ENCODE data around the gene DOLPP1.

DNA sequence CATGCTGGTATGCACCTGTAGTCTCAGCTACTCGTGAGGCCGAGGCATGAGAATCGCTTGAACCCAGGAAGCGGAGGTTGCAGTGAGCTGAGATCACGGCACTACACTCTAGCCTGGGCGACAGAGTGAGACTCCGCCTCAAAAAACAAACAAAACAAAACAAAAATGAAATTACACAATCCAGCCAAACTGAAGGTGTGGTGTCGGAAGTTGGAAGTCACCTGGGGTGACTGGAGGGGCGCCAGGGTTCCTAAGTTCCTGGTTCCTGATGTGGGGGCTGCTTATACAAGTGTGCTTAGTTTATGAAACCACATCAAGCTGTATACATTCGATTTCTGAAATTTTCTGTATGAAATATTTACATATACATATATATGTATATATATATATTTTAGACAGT lies 3.7 kb upstream of the DOLPP1 start:
- TF ChIP-seq, protein P1, sequence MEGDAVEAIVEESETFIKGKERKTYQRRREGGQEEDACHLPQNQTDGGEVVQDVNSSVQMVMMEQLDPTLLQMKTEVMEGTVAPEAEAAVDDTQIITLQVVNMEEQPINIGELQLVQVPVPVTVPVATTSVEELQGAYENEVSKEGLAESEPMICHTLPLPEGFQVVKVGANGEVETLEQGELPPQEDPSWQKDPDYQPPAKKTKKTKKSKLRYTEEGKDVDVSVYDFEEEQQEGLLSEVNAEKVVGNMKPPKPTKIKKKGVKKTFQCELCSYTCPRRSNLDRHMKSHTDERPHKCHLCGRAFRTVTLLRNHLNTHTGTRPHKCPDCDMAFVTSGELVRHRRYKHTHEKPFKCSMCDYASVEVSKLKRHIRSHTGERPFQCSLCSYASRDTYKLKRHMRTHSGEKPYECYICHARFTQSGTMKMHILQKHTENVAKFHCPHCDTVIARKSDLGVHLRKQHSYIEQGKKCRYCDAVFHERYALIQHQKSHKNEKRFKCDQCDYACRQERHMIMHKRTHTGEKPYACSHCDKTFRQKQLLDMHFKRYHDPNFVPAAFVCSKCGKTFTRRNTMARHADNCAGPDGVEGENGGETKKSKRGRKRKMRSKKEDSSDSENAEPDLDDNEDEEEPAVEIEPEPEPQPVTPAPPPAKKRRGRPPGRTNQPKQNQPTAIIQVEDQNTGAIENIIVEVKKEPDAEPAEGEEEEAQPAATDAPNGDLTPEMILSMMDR (IDR thresholded peaks at IDR 0.05 in 8 of 11, conservative IDR thresholded peaks at IDR 0.05 in 3 of 11) = no peak
- no peak for TF ChIP-seq POLR2A (IDR thresholded peaks at IDR 0.05)
